ENCODE measurements around the gene ADGRB3. TPM values are rescaled to one million over a fixed set of nuclear protein-coding genes. Genes with fewer than 3 reads are reported as not detected.

ADGRB3 gene
- polyA plus RNA-seq, 1 of the 3 experiments (the other 2 are of a cell fraction) = 0.12 TPM

DNA sequence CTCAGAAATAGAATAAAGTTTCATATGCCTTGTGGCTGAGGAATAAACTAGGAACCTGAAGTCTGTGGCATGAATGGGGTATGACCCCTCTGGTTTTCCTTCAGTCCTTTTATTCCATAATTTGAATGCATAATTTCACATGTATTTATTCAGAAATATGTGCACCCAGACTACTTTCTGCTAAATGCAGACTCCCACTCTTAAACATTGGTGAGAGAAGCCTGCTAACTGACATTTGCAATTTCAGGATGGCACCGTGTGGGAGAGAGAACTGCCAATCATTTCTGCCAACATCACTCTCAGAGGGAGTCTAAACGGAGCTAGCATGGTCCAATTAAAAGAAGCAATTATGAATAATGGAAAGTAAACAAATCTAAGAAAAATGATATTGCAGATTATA, 141.3 kb downstream of the ADGRB3 start:
- Histone ChIP-seq H3K4me1 (ENCODE audit: control insufficient read depth in 1 of 2, insufficient read depth in 2 of 2, low read depth in 1 of 2, low read length in 1 of 2) (peaks cover 0 to 13% of the 10 kb centered on the region in 2 experiments; a peak in 2 of 4 replicates), H4K20me1 (ENCODE audit: insufficient read depth) (no peaks in the 10 kb centered on the region), H3K9me2 (no peaks in the 10 kb centered on the region), H3F3A (replicated peaks; ENCODE audit: insufficient read depth) (no peaks in the 10 kb centered on the region), H3K9ac (no peak overlapping the region), H3K4me2 (no peak overlapping the region), H3K27ac (ENCODE audit: low read depth in 2 of 2, low read length in 1 of 2) (no peak overlapping the region; a peak in 1 of 4 replicates), H3K79me2 (ENCODE audit: insufficient read depth) (no peaks in the 10 kb centered on the region), H3K27me3 (ENCODE audit: insufficient read depth) (no peaks in the 10 kb centered on the region), H3K4me3 (ENCODE audit: low read depth in 2 of 2, low read length in 1 of 2) (no peak overlapping the region), H2AFZ (ENCODE audit: low read depth) (no peak overlapping the region), H3K9me3 (no peaks in the 10 kb centered on the region), H3K36me3 (replicated peaks in 1 of 2; ENCODE audit: control insufficient read depth in 1 of 2, insufficient read depth in 2 of 2, low read length in 1 of 2) (no peaks in the 10 kb centered on the region)
- TF ChIP-seq ELF1 (IDR thresholded peaks at IDR 0.05) = no peak
- TF ChIP-seq YY1 (IDR thresholded peaks at IDR 0.05; ENCODE audit: low read depth) = no peak
- TF ChIP-seq, protein P1, sequence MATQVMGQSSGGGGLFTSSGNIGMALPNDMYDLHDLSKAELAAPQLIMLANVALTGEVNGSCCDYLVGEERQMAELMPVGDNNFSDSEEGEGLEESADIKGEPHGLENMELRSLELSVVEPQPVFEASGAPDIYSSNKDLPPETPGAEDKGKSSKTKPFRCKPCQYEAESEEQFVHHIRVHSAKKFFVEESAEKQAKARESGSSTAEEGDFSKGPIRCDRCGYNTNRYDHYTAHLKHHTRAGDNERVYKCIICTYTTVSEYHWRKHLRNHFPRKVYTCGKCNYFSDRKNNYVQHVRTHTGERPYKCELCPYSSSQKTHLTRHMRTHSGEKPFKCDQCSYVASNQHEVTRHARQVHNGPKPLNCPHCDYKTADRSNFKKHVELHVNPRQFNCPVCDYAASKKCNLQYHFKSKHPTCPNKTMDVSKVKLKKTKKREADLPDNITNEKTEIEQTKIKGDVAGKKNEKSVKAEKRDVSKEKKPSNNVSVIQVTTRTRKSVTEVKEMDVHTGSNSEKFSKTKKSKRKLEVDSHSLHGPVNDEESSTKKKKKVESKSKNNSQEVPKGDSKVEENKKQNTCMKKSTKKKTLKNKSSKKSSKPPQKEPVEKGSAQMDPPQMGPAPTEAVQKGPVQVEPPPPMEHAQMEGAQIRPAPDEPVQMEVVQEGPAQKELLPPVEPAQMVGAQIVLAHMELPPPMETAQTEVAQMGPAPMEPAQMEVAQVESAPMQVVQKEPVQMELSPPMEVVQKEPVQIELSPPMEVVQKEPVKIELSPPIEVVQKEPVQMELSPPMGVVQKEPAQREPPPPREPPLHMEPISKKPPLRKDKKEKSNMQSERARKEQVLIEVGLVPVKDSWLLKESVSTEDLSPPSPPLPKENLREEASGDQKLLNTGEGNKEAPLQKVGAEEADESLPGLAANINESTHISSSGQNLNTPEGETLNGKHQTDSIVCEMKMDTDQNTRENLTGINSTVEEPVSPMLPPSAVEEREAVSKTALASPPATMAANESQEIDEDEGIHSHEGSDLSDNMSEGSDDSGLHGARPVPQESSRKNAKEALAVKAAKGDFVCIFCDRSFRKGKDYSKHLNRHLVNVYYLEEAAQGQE (IDR thresholded peaks at IDR 0.05; ENCODE audit: low read depth, low read length) = no peak
- TF ChIP-seq RXRA (IDR thresholded peaks at IDR 0.05; ENCODE audit: borderline replicate concordance, low read depth) = no peak
- no peak for TF ChIP-seq RAD21 (IDR thresholded peaks at IDR 0.05; ENCODE audit: low read length)
- TF ChIP-seq, protein P2, sequence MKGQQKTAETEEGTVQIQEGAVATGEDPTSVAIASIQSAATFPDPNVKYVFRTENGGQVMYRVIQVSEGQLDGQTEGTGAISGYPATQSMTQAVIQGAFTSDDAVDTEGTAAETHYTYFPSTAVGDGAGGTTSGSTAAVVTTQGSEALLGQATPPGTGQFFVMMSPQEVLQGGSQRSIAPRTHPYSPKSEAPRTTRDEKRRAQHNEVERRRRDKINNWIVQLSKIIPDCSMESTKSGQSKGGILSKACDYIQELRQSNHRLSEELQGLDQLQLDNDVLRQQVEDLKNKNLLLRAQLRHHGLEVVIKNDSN (IDR thresholded peaks at IDR 0.05; ENCODE audit: borderline replicate concordance, low read depth) = no peak
- no peak for TF ChIP-seq CTCF (IDR thresholded peaks at IDR 0.05)
- TF ChIP-seq NRF1 (IDR thresholded peaks at IDR 0.05; ENCODE audit: low read depth, low read length) = no peak
- no peak for TF ChIP-seq CHD2 (IDR thresholded peaks at IDR 0.05; ENCODE audit: low read length, partially characterized antibody)
- TF ChIP-seq EZH2phosphoT487 (IDR thresholded peaks at IDR 0.05; ENCODE audit: borderline replicate concordance, low read depth) = no peak
- TF ChIP-seq FOSL2 (IDR thresholded peaks at IDR 0.05; ENCODE audit: borderline replicate concordance, low read depth) = no peak
- no peak for TF ChIP-seq GABPA (IDR thresholded peaks at IDR 0.05; ENCODE audit: low read depth)
- TF ChIP-seq NFIC (IDR thresholded peaks at IDR 0.05; ENCODE audit: borderline replicate concordance) = no peak
- TF ChIP-seq, protein P3, sequence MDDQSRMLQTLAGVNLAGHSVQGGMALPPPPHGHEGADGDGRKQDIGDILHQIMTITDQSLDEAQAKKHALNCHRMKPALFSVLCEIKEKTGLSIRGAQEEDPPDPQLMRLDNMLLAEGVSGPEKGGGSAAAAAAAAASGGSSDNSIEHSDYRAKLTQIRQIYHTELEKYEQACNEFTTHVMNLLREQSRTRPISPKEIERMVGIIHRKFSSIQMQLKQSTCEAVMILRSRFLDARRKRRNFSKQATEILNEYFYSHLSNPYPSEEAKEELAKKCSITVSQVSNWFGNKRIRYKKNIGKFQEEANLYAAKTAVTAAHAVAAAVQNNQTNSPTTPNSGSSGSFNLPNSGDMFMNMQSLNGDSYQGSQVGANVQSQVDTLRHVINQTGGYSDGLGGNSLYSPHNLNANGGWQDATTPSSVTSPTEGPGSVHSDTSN (IDR thresholded peaks at IDR 0.05) = no peak
- no peak for TF ChIP-seq RCOR1 (IDR thresholded peaks at IDR 0.05; ENCODE audit: low read length)
- no peak for TF ChIP-seq MXI1 (IDR thresholded peaks at IDR 0.05; ENCODE audit: low read depth, low read length)
- TF ChIP-seq, protein P4, sequence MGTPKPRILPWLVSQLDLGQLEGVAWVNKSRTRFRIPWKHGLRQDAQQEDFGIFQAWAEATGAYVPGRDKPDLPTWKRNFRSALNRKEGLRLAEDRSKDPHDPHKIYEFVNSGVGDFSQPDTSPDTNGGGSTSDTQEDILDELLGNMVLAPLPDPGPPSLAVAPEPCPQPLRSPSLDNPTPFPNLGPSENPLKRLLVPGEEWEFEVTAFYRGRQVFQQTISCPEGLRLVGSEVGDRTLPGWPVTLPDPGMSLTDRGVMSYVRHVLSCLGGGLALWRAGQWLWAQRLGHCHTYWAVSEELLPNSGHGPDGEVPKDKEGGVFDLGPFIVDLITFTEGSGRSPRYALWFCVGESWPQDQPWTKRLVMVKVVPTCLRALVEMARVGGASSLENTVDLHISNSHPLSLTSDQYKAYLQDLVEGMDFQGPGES (IDR thresholded peaks at IDR 0.05; ENCODE audit: low read depth, low read length) = no peak
- DNase-seq = no peak
- CTCF ChIA-PET = interaction anchor here (0.6 to 7.4 kb wide), 2 partner anchors 108 to 138 kb away, joined by 3 to 153 read pairs; partner anchors contain the start of gene ADGRB3
- 27% methylated on average over 2 of the region's 2 CpGs for WGBS (ENCODE audit: low lambda C conversion rate)
- POLR2A ChIA-PET = no interaction called here
